LNCAP (cell line): ENCODE measurements around the gene LTB.

Source experiments
- CTCF ChIP-seq: fragments of 450-650 bp; IDR thresholded peaks from 2 replicates; pipeline ENCODE4 v1.5.1; 2017; ENCODE audit warnings: mild to moderate bottlenecking

Gene LTB

GRCh38 chr6:31545291-31545690 is 36.9 kb downstream of the LTB start:
- no peak for TF ChIP-seq CTCF

GRCh38 chr6:31544676-31545075 is 37.5 kb downstream of the LTB start:
- TF ChIP-seq CTCF: no peak

- no peak for TF ChIP-seq CTCF
Measured at GRCh38 chr6:31543639-31544038, 38.6 kb downstream of the LTB start.

- TF ChIP-seq CTCF: no peak
Measured at GRCh38 chr6:31541658-31542521, 40.3 kb downstream of the LTB start, which contains the start of gene DDX39B. Gene DDX39B (minus strand): TSS chr6:31542003. CDS start chr6:31540532, 1,471 bp downstream.

GRCh38 chr6:31541059-31541657 is 41.1 kb downstream of the LTB start:
- TF ChIP-seq CTCF: no peak

- no peak for TF ChIP-seq CTCF
Measured at GRCh38 chr6:31540640-31541039, 41.6 kb downstream of the LTB start.

- no peak for TF ChIP-seq CTCF
Measured at GRCh38 chr6:31538805-31539400, 43.3 kb downstream of the LTB start.
